GM12878 (cell line): Measurements from ENCODE around the gene SWI5. TPM values are rescaled to one million over a fixed set of nuclear protein-coding genes. Genes with fewer than 3 reads are reported as not detected.

Experiments
- ATAC-seq: fragments of 200-7000 bp; cut with Tn5 transposase; 3 replicates; pipeline ENCODE4 v1.9.1; 2020; ENCODE audit warnings: mild to moderate bottlenecking, moderate library complexity
- BruUV-seq: library from RNA; stranded (reverse); fragments of 400-500 nt; replicated peaks from 2 replicates; lab custom pipeline; 2021; lab: Mats Ljungman, UMichigan
- CTCF ChIA-PET: fragments of 300-600 bp; sonication (Branson Sonifier 250); formaldehyde crosslinking; extraction: SDS; loops from one replicate; lab custom pipeline; 2021; ENCODE audit warnings: inconsistent platforms; lab: Yijun Ruan, JAX
- POLR2A ChIA-PET: fragments of 350-600 bp; formaldehyde crosslinking; extraction: SDS; loops from one replicate; lab custom pipeline; 2021; ENCODE audit warnings: inconsistent platforms; lab: Charles Lee
- RAD21 ChIA-PET: fragments of 300-600 bp; sonication (Branson Sonifier 250); formaldehyde crosslinking; loops from one replicate; lab custom pipeline; 2023; ENCODE audit warnings: antibody characterized with exemption; ENCODE audit not compliant: unreplicated experiment; lab: Charles Lee
- SMC1A ChIA-PET: fragments of 300-600 bp; sonication (Branson Sonifier 250); formaldehyde crosslinking; loops from one replicate; lab custom pipeline; 2023; ENCODE audit not compliant: unreplicated experiment, uncharacterized antibody; lab: Charles Lee
- DNase-seq: peaks from one replicate; pipeline ENCODE4 v3.0.0-alpha.2; 2011; ENCODE audit warnings: low read depth, low spot score
- FAIRE-seq: peaks from 3 replicates; lab custom pipeline; 2011; peaks lifted over from hg19 to GRCh38; lab: Jason Lieb, UNC
- H2AFZ ChIP-seq: 2 replicates; pipeline ENCODE4 v1.6.0; 2011; ENCODE audit warnings: low read depth, low read length, control low read depth; ENCODE audit not compliant: control insufficient read depth
- H3K27ac ChIP-seq: 2 replicates; pipeline ENCODE4 v1.5.1; 2011; ENCODE audit warnings: control low read depth; ENCODE audit not compliant: control insufficient read depth, insufficient read depth
- H3K27me3 ChIP-seq, 2 experiments: replicated peaks in 1 of 2; 2 replicates each; pipeline versions ENCODE4 v1.6.0 to v1.6.1; 2011; ENCODE audit warnings: low read length in 1 of 2; ENCODE audit not compliant: control insufficient read depth in 2 of 2, insufficient read depth in 2 of 2
- H3K36me3 ChIP-seq, 2 experiments: 2 replicates each; pipeline ENCODE4 v1.5.1; 2011; ENCODE audit warnings: low read length in 1 of 2; ENCODE audit not compliant: control insufficient read depth in 2 of 2, insufficient read depth in 2 of 2
- H3K4me1 ChIP-seq: 2 replicates; pipeline ENCODE4 v1.6.1; 2011; ENCODE audit warnings: mild to moderate bottlenecking, low read length, moderate library complexity, mixed read lengths; ENCODE audit not compliant: control insufficient read depth, insufficient read depth
- H3K4me2 ChIP-seq: 2 replicates; pipeline ENCODE4 v1.6.0; 2011; ENCODE audit warnings: control low read depth; ENCODE audit not compliant: control insufficient read depth, insufficient read depth
- H3K4me3 ChIP-seq: fragments of 200-600 bp; sonication (generic); 2 replicates; pipeline ENCODE4 v1.5.1; 2016
- H3K79me2 ChIP-seq: 2 replicates; pipeline ENCODE4 v1.6.0; 2011; ENCODE audit warnings: low read length; ENCODE audit not compliant: control insufficient read depth, insufficient read depth
- H3K9ac ChIP-seq: 2 replicates; pipeline ENCODE4 v1.8.0; 2011; ENCODE audit warnings: low read length, control low read depth, mixed read lengths; ENCODE audit not compliant: control insufficient read depth, insufficient read depth
- H3K9me3 ChIP-seq: replicated peaks from 3 replicates; pipeline ENCODE4 v1.5.1; 2011; ENCODE audit warnings: mild to moderate bottlenecking, low read length; ENCODE audit not compliant: control insufficient read depth, insufficient read depth
- H4K20me1 ChIP-seq: 2 replicates; pipeline ENCODE4 v1.6.0; 2011; ENCODE audit not compliant: control insufficient read depth, insufficient read depth
- BCL3 ChIP-seq: IDR thresholded peaks from 2 replicates; pipeline ENCODE4 v1.6.1; 2011; ENCODE audit warnings: borderline replicate concordance, low read depth, mild to moderate bottlenecking, moderate library complexity, low read length; ENCODE audit not compliant: insufficient read depth, poor library complexity, severe bottlenecking
- BMI1 ChIP-seq: fragments of 450-650 bp; IDR thresholded peaks from 2 replicates; pipeline ENCODE4 v1.6.1; 2016; ENCODE audit warnings: mild to moderate bottlenecking, moderate library complexity, borderline replicate concordance
- CHD2 ChIP-seq: IDR thresholded peaks from 2 replicates; pipeline ENCODE4 v1.6.1; 2011; ENCODE audit warnings: low read depth, low read length, improper control_type of control experiment, borderline replicate concordance
- CREB1 ChIP-seq: IDR thresholded peaks from 2 replicates; pipeline ENCODE4 v1.6.1; 2012; ENCODE audit warnings: low read depth, mild to moderate bottlenecking, inconsistent platforms
- ESRRA ChIP-seq: IDR thresholded peaks from 2 replicates; pipeline ENCODE4 v1.6.1; 2012; ENCODE audit warnings: mild to moderate bottlenecking, low read length, improper control_type of control experiment
- FOS ChIP-seq: IDR thresholded peaks from 3 replicates; pipeline ENCODE4 v1.6.1; 2011; ENCODE audit warnings: borderline replicate concordance; ENCODE audit not compliant: insufficient read length; ENCODE audit errors: extremely low read depth
- MTA3 ChIP-seq: IDR thresholded peaks from 2 replicates; pipeline ENCODE4 v1.6.1; 2012; ENCODE audit warnings: low read length, inconsistent platforms, borderline replicate concordance
- NRF1 ChIP-seq: conservative IDR thresholded peaks from 2 replicates; pipeline ENCODE4 v1.6.1; 2011; ENCODE audit warnings: mild to moderate bottlenecking, low read depth, low read length, improper control_type of control experiment
- POLR2A ChIP-seq: IDR thresholded peaks from 2 replicates; pipeline ENCODE4 v1.6.1; 2011; ENCODE audit warnings: low read depth, mild to moderate bottlenecking, low read length
- POLR2AphosphoS2 ChIP-seq: IDR thresholded peaks from 2 replicates; pipeline ENCODE4 v1.6.1; 2011; ENCODE audit warnings: low read depth, mild to moderate bottlenecking, low read length, improper control_type of control experiment, moderate library complexity
- RB1 ChIP-seq: fragments of 450-650 bp; formaldehyde crosslinking; IDR thresholded peaks from 2 replicates; pipeline ENCODE4 v1.6.1; 2017; ENCODE audit warnings: mild to moderate bottlenecking, borderline replicate concordance
- RBBP5 ChIP-seq: fragments of 200-600 bp; sonication (generic); conservative IDR thresholded peaks from 2 replicates; pipeline ENCODE4 v1.6.1; 2016
- RCOR1 ChIP-seq: conservative IDR thresholded peaks from 2 replicates; pipeline ENCODE4 v1.6.1; 2012; ENCODE audit warnings: low read depth, low read length, improper control_type of control experiment
- SKIL ChIP-seq: fragments of 450-650 bp; IDR thresholded peaks from 2 replicates; pipeline ENCODE4 v1.6.1; 2017; ENCODE audit warnings: mild to moderate bottlenecking, low read depth, inconsistent platforms; ENCODE audit not compliant: poor library complexity, severe bottlenecking
- SMAD1 ChIP-seq: fragments of 450-650 bp; IDR thresholded peaks from 2 replicates; pipeline ENCODE4 v1.6.1; 2018; ENCODE audit warnings: mild to moderate bottlenecking, low read depth; ENCODE audit not compliant: partially characterized antibody
- SPI1 ChIP-seq: IDR thresholded peaks from 2 replicates; pipeline ENCODE4 v1.6.1; 2011; ENCODE audit warnings: low read depth, mild to moderate bottlenecking, low read length, moderate library complexity, borderline replicate concordance; ENCODE audit not compliant: insufficient read depth
- SRF ChIP-seq, 2 experiments: IDR thresholded peaks; 2 replicates each; pipeline ENCODE4 v1.6.1; 2011; ENCODE audit warnings: low read depth in 2 of 2, low read length in 2 of 2, mild to moderate bottlenecking in 1 of 2, moderate library complexity in 1 of 2
- WRNIP1 ChIP-seq: IDR thresholded peaks from 2 replicates; pipeline ENCODE4 v1.6.1; 2011; ENCODE audit warnings: low read depth, low read length, improper control_type of control experiment, borderline replicate concordance
- YBX1 ChIP-seq: fragments of 450-650 bp; IDR thresholded peaks from 2 replicates; pipeline ENCODE4 v1.6.1; 2016; ENCODE audit warnings: antibody characterized with exemption
- ZNF384 ChIP-seq: IDR thresholded peaks from 2 replicates; pipeline ENCODE4 v1.6.1; 2012; ENCODE audit warnings: low read depth, mild to moderate bottlenecking, low read length, improper control_type of control experiment, borderline replicate concordance
- WGBS: methylation state at CpG from one replicate; pipeline ENCODE4 v1.1.6; 2016; ENCODE audit warnings: low lambda C conversion rate; ENCODE audit not compliant: insufficient replicate concordance, insufficient coverage; ENCODE audit errors: missing lambda C conversion rate; 5-methylcytosine and 5-hydroxymethylcytosine counted together
- in situ Hi-C: fragments of 300-500 bp; cut with MboI; formaldehyde crosslinking; loops from 9 replicates; pipeline ENCODE4 v1.14.3; 2018; ENCODE audit warnings: mixed read lengths
- intact Hi-C: fragments of 100-400 bp; cut with micrococcal nuclease; formaldehyde crosslinking; loops from one replicate; pipeline ENCODE4 v1.14.2; 2022; ENCODE audit not compliant: unreplicated experiment
- polyA plus RNA-seq, 11 experiments: library from polyadenylated mRNA; depleted of rRNA in 4 of 11; unstranded in 6 of 11; stranded (reverse) in 5 of 11; fragments of >200 nt; fragmentation: Nextera tagmentation in 4 of 11; fragmentation: Illumina TruSeq in 1 of 11; extraction: Ambion mirVana in 4 of 11; extraction: Trizol in 1 of 11; gene quantifications; 1 replicate in 1 of 11; 2 replicates in 10 of 11; pipeline versions ENCODE4 v1.2.1 to v1.2.3, GENCODE V29; 2011 to 2016; ENCODE audit warnings: inconsistent platforms in 2 of 11, missing spikeins in 2 of 11, low read depth in 1 of 11
- total RNA-seq, 4 experiments: library from RNA; depleted of rRNA in 3 of 4; stranded (reverse); fragments of >200 nt in 3 of 4; fragmentation: Illumina TruSeq in 1 of 4; extraction: Trizol in 1 of 4; gene quantifications; 2 replicates each; pipeline versions ENCODE4 v1.2.1 to v1.2.3, GENCODE V29; 2013 to 2021

SWI5 gene
- total and polyA plus RNA-seq, 10 of the 15 experiments (the other 5 are each of a cell fraction or from before 2014, with no cell fraction given): 13.3 to 36.2 (median 18.1) TPM

- no peaks in the 10 kb centered on the region for H3K4me1 ChIP-seq
- RAD21 ChIA-PET: interaction anchor here (0.7 kb wide), 1 partner anchor 51 kb away, joined by 3 read pairs; no protein-coding TSS in a partner anchor
- H3K79me2 ChIP-seq: no peaks in the 10 kb centered on the region
- no peak overlapping the region for H3K4me2 ChIP-seq
- no peaks in the 10 kb centered on the region for H4K20me1 ChIP-seq
- DNase-seq (no peak), FAIRE-seq (no peak), ATAC-seq (no peak)
- in situ Hi-C loops (no loop called here), intact Hi-C loops (no loop called here)
- BruUV-seq: no TSS peak
- CTCF ChIA-PET: interaction anchor here (0.6 to 3.1 kb wide), 2 partner anchors 13 to 621 kb away, joined by 3 to 12 read pairs; no protein-coding TSS in a partner anchor
- TF ChIP-seq SPI1: no peak
- no peak for TF ChIP-seq POLR2A
- TF ChIP-seq NRF1: no peak
- TF ChIP-seq SKIL: no peak
- no peak for TF ChIP-seq BMI1
- no peak for TF ChIP-seq MTA3
- TF ChIP-seq SMAD1: no peak
- no peak for TF ChIP-seq YBX1
- no peak for TF ChIP-seq CHD2
- TF ChIP-seq WRNIP1: no peak
- TF ChIP-seq RBBP5: no peak
- no peak for TF ChIP-seq BCL3
- TF ChIP-seq SRF (IDR thresholded peaks at IDR 0.05; ENCODE audit: low read depth in 2 of 2, low read length in 2 of 2): no peak
- TF ChIP-seq ESRRA: no peak
- no peak for TF ChIP-seq FOS
- no peak for TF ChIP-seq ZNF384
- no peak for TF ChIP-seq RCOR1
- TF ChIP-seq RB1: no peak
- no peak for TF ChIP-seq CREB1
- no peak for TF ChIP-seq POLR2AphosphoS2
- 54% methylated on average over 4 of the region's 4 CpGs for WGBS
- POLR2A ChIA-PET: no interaction called here
- no peak overlapping the region for H2AFZ ChIP-seq
- no peaks in the 10 kb centered on the region for H3K36me3 ChIP-seq
- no peaks in the 10 kb centered on the region for H3K27me3 ChIP-seq
- H3K9ac ChIP-seq: no peak overlapping the region
- no peak overlapping the region for H3K4me3 ChIP-seq
- SMC1A ChIA-PET: interaction anchor here (1.2 kb wide), 1 partner anchor 8 kb away, joined by 3 read pairs; no protein-coding TSS in a partner anchor
- H3K9me3 ChIP-seq: no peaks in the 10 kb centered on the region
- H3K27ac ChIP-seq: no peak overlapping the region
Measured at GRCh38 chr9:128242124-128242523, 34.0 kb upstream of the SWI5 start.
